ENCODE data around the gene FYTTD1. TPM values are rescaled to one million over a fixed set of nuclear protein-coding genes. Genes with fewer than 3 reads are reported as not detected.

Gene FYTTD1
- total and polyA plus RNA-seq, 2 donors (not counting 1 experiment from before 2014, with no cell fraction given): 44.3 to 63.4 TPM

GRCh38 chr3:197711973-197712707 is 37.5 kb upstream of the FYTTD1 start:
- Histone ChIP-seq H2AFZ (ENCODE audit: low read length) (no peak overlapping the region), H3K9ac (ENCODE audit: insufficient read depth, low read length) (peak overlapping the region; percentile 34), H3K27ac (ENCODE audit: insufficient read depth, low read length) (peak overlapping the region; percentile 69), H4K20me1 (ENCODE audit: control insufficient read depth, extremely low read depth, insufficient read depth, low read length) (no peaks in the 10 kb centered on the region), H3K79me2 (ENCODE audit: control insufficient read depth, insufficient read depth, low read length) (peaks cover 4% of the 10 kb centered on the region), H3K4me1 (ENCODE audit: control insufficient read depth, extremely low read depth, insufficient read depth, low read length) (peaks cover 5% of the 10 kb centered on the region), H3K9me3 (ENCODE audit: control insufficient read depth, insufficient read depth, low read depth, low read length) (no peaks in the 10 kb centered on the region), H3K4me3 (replicated peaks in 1 of 4; ENCODE audit: control extremely low read depth in 1 of 4, insufficient read depth in 1 of 4, low read depth in 3 of 4, low read length in 4 of 4) (peak overlapping the region; percentile 1 to 70 (median 40)), H3K36me3 (ENCODE audit: control insufficient read depth, insufficient read depth, low read length) (no peaks in the 10 kb centered on the region), H3K4me2 (ENCODE audit: extremely low read depth, insufficient read depth, low read length) (peak overlapping the region; percentile 82), H3K27me3 (ENCODE audit: control insufficient read depth, insufficient read depth, low read length) (no peaks in the 10 kb centered on the region)
- DNase-seq (ENCODE audit: low read depth in 2 of 2): peak; percentile 96 to 97
- TF ChIP-seq CTCF (conservative IDR thresholded peaks at IDR 0.05 in 1 of 2, IDR thresholded peaks at IDR 0.05 in 1 of 2; ENCODE audit: low read depth in 1 of 2, low read length in 2 of 2) (no peak), EZH2 (IDR thresholded peaks at IDR 0.05; ENCODE audit: low read length, missing control alignments) (no peak)

- no peak for DNase-seq (ENCODE audit: low read depth in 2 of 2)
- Histone ChIP-seq H3K4me1 (ENCODE audit: control insufficient read depth, extremely low read depth, insufficient read depth, low read length) (peaks cover 5% of the 10 kb centered on the region), H3K36me3 (ENCODE audit: control insufficient read depth, insufficient read depth, low read length) (no peaks in the 10 kb centered on the region), H3K79me2 (ENCODE audit: control insufficient read depth, insufficient read depth, low read length) (peaks cover 9% of the 10 kb centered on the region), H3K9ac (ENCODE audit: insufficient read depth, low read length) (peak overlapping the region; percentile 26), H3K27ac (ENCODE audit: insufficient read depth, low read length) (peak overlapping the region; percentile 69), H3K4me2 (ENCODE audit: extremely low read depth, insufficient read depth, low read length) (peak overlapping the region; percentile 9), H2AFZ (ENCODE audit: low read length) (no peak overlapping the region), H3K4me3 (replicated peaks in 1 of 4; ENCODE audit: control extremely low read depth in 1 of 4, insufficient read depth in 1 of 4, low read depth in 3 of 4, low read length in 4 of 4) (no peak overlapping the region), H3K27me3 (ENCODE audit: control insufficient read depth, insufficient read depth, low read length) (no peaks in the 10 kb centered on the region), H3K9me3 (ENCODE audit: control insufficient read depth, insufficient read depth, low read depth, low read length) (no peaks in the 10 kb centered on the region), H4K20me1 (ENCODE audit: control insufficient read depth, extremely low read depth, insufficient read depth, low read length) (no peaks in the 10 kb centered on the region)
- TF ChIP-seq EZH2 (IDR thresholded peaks at IDR 0.05; ENCODE audit: low read length, missing control alignments) (no peak), CTCF (conservative IDR thresholded peaks at IDR 0.05 in 1 of 2, IDR thresholded peaks at IDR 0.05 in 1 of 2; ENCODE audit: low read depth in 1 of 2, low read length in 2 of 2) (no peak)
These were observed 36.2 kb upstream of the FYTTD1 start for GRCh38 chr3:197713477-197713822.

- Histone ChIP-seq H3K79me2 (ENCODE audit: control insufficient read depth, insufficient read depth, low read length) (peaks cover 10% of the 10 kb centered on the region), H4K20me1 (ENCODE audit: control insufficient read depth, extremely low read depth, insufficient read depth, low read length) (no peaks in the 10 kb centered on the region), H3K4me1 (ENCODE audit: control insufficient read depth, extremely low read depth, insufficient read depth, low read length) (peaks cover 7% of the 10 kb centered on the region), H2AFZ (ENCODE audit: low read length) (no peak overlapping the region), H3K4me2 (ENCODE audit: extremely low read depth, insufficient read depth, low read length) (no peak overlapping the region), H3K9me3 (ENCODE audit: control insufficient read depth, insufficient read depth, low read depth, low read length) (no peaks in the 10 kb centered on the region), H3K27me3 (ENCODE audit: control insufficient read depth, insufficient read depth, low read length) (no peaks in the 10 kb centered on the region), H3K9ac (ENCODE audit: insufficient read depth, low read length) (no peak overlapping the region), H3K36me3 (ENCODE audit: control insufficient read depth, insufficient read depth, low read length) (no peaks in the 10 kb centered on the region), H3K4me3 (replicated peaks in 1 of 4; ENCODE audit: control extremely low read depth in 1 of 4, insufficient read depth in 1 of 4, low read depth in 3 of 4, low read length in 4 of 4) (no peak overlapping the region), H3K27ac (ENCODE audit: insufficient read depth, low read length) (no peak overlapping the region)
- no peak for DNase-seq (ENCODE audit: low read depth in 2 of 2)
- TF ChIP-seq CTCF (conservative IDR thresholded peaks at IDR 0.05 in 1 of 2, IDR thresholded peaks at IDR 0.05 in 1 of 2; ENCODE audit: low read depth in 1 of 2, low read length in 2 of 2): no peak
- no peak for TF ChIP-seq EZH2 (IDR thresholded peaks at IDR 0.05; ENCODE audit: low read length, missing control alignments)
These were observed 35.4 kb upstream of the FYTTD1 start for GRCh38 chr3:197714251-197714650.
